IPS-18c (cell line): Measurements from ENCODE around the gene PDE5A.

Experiments
- H3K4me3 ChIP-seq: 2 replicates; pipeline ENCODE4 v1.7.0; 2013; ENCODE audit warnings: low read depth, mild to moderate bottlenecking, low read length, moderate library complexity; ENCODE audit not compliant: insufficient read depth
- H3K9me3 ChIP-seq: one replicate; pipeline ENCODE4 v1.6.1; 2013; ENCODE audit warnings: mild to moderate bottlenecking, low read length, moderate library complexity; ENCODE audit not compliant: control insufficient read depth, insufficient read depth

The PDE5A gene

DNA sequence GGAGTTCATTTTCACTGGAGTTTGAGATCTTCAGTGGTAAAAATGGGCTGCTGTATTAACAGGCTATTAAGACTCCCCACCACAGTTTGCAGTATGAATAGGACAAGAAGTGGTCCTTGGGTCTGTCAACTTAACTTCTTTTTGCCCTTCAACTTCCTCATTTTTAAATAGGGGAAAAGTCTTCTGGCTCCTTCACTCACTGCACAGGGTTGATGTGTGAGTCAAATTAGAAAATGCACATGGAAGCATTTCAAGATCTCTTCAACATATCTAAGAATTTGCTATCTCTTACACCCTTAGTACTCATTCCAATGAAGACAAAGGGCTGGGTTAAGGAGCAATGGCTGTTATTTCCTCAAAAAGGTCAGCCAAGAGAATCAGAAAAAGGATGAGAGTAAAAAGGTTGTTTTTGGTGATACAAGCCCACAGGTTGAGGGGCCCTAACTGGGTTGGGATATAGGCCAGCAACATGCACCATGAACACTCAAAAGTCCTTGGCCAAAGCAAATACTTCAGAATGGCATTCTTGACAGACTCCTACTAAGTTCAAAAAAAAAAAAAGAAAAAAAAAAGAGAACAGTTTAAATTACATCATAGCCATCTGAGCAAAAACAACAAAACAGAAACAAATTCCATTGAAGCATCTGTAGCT is 13.4 kb downstream of the PDE5A start:
- Histone ChIP-seq H3K9me3 (peaks cover 2% of the 10 kb centered on the region), H3K4me3 (no peak overlapping the region)

DNA sequence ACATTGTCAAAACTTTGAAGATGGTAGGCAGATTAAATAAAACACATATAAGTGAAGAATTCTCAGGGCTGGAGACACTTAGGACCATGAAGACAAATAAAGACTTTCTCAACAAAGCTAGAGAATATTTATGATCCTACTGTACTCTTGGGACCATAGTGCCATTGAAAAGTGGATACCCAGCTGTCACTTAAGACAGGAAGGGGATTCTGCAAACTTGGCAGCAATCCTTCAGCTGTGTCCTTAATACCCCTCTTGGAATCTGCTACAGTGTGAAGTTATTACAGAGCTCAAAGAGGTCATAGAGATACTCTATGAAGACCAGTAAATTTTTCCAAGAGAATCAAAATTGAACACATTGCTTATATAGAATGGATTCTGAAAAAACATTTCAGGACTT is 24.3 kb downstream of the PDE5A start:
- H3K9me3 ChIP-seq, result no peaks in the 10 kb centered on the region
- no peak overlapping the region for H3K4me3 ChIP-seq

DNA sequence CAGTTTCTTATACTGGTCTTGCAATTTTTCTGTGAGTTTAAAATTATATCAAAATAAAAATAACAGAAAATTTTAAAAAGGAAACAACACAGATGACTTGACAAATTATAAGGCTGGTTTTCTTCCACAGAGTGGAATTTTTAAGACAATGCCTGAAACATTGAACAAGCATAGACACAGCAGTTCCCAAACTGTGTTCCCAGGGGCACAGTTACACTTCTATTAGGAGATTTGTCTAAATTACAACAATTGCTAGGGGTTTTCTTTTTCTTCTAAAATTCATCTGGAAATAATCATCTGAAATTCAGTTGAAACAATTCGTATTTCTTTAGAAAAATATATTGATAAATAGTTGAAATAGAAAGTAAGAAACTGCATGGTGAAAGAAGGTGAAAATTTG is 26.2 kb downstream of the PDE5A start:
- Histone ChIP-seq H3K4me3 (no peak overlapping the region), H3K9me3 (no peaks in the 10 kb centered on the region)

DNA sequence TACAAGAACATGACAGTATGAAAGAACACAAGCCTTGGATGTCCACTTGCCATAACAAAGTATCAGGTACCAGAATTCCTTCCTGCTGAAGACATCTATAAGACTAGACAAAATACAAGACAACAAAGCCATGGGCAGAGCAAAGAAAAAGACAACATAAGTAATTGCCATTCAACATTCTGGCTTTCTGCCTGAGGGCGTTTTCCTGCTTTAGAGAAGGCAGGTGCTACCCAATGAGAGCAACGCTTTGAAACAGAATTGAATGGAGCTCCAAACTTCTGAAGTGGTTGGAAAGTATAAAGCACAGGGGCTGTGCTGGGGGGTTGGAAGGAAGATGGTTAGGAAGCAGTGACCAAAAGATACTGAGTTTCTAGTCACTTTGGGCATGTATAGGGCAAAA is 30.1 kb downstream of the PDE5A start:
- H3K9me3 ChIP-seq, result no peaks in the 10 kb centered on the region
- H3K4me3 ChIP-seq, result no peak overlapping the region

DNA sequence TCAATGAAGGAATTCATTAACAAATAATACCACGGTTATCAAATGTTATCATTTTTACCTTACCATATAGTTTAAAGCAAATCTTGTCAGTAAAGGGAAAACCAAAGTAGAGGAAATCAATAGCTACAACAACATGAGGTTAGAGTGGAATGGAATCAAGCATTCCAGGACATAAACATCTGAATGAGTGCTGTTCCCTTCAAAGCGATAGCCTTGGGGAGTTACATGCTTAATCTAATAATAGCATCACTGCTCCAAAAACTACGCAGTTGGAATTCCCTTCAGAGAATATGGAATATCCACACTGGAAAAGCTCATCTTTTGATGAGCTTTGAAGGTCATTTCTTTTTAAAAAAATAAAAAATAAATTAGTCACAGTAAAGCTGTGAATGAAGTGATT is 31.2 kb downstream of the PDE5A start:
- Histone ChIP-seq H3K9me3 (no peaks in the 10 kb centered on the region), H3K4me3 (no peak overlapping the region)

DNA sequence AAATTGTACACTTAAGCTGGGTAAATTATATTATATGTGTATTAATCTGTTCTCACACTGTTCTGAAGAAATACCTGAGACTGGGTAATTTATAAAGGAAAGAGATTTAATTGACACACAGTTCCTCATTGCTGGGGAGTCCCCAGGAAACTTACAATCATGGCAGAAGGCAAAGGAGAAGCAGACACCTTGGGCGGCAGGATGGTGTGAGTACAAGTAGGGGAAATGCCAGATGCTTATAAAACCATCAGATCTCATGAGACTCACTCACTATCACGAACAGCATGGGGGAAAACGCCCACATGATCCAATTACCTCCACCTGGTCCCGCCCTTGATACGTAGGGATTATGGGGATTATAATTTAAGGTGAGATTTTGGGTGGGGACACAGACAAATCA is 34.9 kb downstream of the PDE5A start:
- H3K9me3 ChIP-seq, result no peaks in the 10 kb centered on the region

DNA sequence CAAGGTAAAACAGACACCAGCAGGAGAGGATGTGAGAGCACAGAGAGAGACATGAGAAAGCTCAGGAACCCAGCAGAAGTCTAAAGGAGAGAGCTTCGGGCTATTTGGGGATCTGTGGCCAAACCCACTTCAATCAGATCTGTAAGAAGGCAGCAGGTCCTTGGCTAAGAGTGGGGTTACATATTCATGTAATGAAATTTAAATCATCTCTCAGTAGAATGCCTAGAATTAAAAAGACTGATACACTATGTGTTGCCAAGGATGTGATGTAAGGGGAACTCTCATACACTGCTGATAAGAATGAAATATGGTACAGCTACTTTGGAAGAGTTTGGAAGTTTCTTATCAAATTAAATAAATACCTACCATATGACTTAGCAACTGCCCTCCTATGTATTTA is 35.8 kb downstream of the PDE5A start:
- Histone ChIP-seq H3K9me3 (no peaks in the 10 kb centered on the region), H3K4me3 (no peak overlapping the region)

More for the DNA sequence above, 34.9 kb downstream of the PDE5A start:
- no peak overlapping the region for H3K4me3 ChIP-seq

DNA sequence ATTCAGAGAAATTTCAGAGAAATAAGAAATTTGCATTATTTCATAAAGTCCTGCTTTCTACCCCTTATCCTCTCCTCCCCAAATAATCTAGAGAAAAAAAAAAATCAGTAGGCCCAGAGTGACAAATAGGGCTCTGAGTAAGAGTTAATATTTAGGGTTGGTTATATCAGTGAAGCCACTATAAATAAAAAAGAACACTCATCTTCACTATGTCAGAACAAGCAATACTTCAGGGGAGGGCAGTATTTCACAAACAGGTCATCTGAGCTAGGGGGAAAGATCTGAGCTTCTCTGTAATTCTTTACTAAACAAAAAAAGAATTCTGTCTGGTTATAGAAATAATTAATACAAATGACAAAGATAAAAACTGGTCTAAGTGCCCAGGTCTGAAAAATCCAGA is 39.4 kb downstream of the PDE5A start:
- no peak overlapping the region for H3K4me3 ChIP-seq

DNA sequence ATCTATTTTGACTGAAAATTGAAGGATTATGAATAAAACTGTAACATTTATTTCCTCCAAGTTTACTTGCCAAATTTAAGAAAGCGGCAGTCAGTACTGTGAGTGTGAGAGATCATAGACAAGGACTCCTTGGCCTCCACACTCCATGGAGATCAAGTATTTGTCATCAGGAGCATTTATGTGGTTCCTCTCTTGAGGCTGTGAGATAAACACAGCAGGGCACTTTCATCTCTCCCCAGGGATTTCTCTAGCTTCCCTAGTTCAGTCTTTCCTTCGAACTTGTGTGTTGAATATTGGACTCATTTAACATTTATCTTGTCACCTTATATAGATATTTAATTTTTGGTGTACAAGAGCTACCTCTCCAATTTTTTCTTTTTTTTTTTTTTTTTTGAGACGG is 40.8 kb downstream of the PDE5A start:
- no peaks in the 10 kb centered on the region for H3K9me3 ChIP-seq
- no peak overlapping the region for H3K4me3 ChIP-seq

More for the DNA sequence above, 39.4 kb downstream of the PDE5A start:
- H3K9me3 ChIP-seq, result no peaks in the 10 kb centered on the region

DNA sequence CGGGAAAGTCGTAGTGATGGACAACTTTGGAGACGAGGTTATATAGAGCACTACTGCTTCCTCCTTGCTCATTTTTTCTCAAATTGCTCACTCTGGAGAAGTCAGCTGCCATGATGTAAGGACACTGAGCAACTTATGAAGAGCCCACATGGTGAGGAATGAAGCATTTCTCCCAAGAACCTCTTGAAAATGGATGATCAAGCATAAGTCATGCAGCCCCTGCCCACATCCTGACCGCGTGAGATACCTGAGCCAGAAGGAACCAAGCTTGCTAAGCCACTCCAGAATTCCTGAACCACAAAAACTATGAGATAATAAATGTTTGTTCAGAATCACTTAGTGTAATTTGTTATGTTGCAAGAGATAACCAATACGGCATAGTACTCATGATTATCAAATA is 42.8 kb downstream of the PDE5A start:
- no peaks in the 10 kb centered on the region for H3K9me3 ChIP-seq
- H3K4me3 ChIP-seq, result no peak overlapping the region

DNA sequence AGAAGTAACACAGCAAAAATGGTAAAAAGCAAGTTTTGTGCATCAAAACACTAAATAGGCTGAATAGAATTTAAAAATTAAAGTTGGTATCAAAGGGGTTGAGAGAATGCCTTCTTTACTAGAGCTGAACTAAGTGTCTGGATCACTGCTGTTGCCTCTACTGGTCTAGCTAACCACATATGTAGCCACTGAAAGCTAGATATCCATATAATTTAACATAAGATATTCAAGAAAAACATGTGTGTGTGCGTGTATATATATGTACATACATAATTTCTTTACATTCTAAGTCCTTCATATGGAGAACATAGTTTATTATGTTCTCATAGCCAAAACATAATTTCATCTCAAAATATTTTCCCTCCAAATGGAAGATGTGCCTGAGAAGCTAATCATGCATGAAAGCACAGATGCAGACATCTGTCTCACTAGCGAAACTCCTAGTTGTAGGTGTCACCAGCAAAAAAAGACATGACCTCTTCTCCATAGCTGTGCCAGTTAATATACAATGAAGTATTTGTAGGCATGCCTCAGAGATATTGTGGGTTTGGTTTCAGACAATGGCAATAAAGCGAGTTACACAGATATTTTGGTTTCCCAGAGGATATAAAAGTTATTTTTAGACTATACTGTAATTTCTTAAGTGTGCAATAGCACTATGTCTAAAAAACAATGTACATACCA is 47.3 kb downstream of the PDE5A start:
- no peak overlapping the region for H3K4me3 ChIP-seq
- H3K9me3 ChIP-seq, result no peaks in the 10 kb centered on the region

DNA sequence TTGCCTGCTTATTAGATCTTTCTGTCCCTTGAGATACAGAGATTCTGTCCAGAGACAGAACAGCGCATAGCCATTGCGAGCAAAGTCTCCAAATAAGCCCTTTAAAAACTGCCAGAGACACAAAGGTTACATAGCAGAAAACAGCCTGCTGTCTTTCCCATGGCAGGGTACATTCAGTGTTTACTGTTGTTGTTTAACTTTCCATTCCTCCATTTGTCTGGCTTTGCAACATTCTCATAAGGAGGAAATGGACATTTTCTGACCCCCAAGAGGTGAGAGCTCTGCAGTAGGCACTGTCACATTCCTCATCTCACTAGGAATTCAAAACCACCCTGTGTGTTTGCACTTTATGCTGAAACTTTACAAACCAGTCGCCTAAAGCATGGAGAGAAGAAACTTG is 48.3 kb downstream of the PDE5A start:
- Histone ChIP-seq H3K9me3 (no peaks in the 10 kb centered on the region), H3K4me3 (no peak overlapping the region)

DNA sequence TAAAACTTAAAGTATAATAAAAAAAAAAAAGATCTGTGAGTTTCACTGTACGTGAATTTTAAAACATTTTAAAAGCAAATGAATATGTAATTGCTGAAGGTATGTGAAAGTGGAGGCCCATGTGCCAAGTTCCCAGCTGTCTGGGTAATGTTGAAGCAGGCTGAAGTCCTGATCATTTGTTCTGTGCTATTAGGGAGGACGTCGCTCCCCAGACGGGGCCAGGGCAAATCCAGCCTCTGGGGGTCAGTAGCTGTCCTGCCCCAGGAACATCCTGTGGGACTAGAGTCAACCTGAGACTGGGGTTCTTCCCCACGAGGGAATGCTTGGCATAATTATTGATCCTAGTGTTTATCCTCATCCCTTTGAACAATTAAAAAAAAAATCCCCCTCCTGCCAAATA is 48.8 kb downstream of the PDE5A start:
- Histone ChIP-seq H3K4me3 (no peak overlapping the region), H3K9me3 (no peaks in the 10 kb centered on the region)

DNA sequence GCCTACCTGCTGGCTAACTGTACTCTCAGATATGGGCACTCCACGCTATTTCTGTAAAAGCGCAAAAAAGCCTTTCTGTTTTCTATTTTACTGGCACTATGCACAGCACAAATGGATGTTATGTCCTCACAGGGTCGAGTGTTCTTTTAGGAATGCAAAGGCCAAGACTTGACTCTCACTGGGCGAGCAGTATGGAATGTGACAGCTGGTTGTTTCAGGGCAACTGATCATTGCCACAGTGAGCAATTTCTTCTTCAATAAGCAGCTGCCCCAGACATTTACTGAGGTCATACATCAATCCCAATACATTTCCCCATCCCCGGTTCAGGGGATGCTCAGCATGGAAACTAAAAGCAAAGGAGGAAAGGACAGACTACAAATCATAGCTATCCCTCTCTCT is 58.2 kb downstream of the PDE5A start:
- H3K4me3 ChIP-seq, result no peak overlapping the region
- H3K9me3 ChIP-seq, result no peaks in the 10 kb centered on the region

DNA sequence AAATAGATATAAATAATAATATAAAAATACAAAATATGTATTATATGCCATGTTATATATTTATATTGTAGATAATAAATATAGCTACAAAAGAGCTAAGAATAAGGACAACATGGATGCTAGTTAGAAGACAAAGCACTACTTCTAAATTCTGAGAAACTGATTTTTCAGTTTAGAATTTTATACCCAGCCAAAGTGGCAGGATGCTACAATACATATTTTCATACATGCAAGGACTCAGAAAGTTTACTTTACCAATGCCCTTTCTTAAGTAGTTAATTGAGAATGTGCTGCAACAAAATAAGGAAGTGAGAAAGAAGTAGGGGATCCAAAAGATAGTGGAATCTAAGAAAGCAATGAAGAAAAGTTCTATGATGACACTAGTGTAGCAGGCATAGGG is 64.5 kb downstream of the PDE5A start:
- Histone ChIP-seq H3K4me3 (no peak overlapping the region), H3K9me3 (no peaks in the 10 kb centered on the region)

DNA sequence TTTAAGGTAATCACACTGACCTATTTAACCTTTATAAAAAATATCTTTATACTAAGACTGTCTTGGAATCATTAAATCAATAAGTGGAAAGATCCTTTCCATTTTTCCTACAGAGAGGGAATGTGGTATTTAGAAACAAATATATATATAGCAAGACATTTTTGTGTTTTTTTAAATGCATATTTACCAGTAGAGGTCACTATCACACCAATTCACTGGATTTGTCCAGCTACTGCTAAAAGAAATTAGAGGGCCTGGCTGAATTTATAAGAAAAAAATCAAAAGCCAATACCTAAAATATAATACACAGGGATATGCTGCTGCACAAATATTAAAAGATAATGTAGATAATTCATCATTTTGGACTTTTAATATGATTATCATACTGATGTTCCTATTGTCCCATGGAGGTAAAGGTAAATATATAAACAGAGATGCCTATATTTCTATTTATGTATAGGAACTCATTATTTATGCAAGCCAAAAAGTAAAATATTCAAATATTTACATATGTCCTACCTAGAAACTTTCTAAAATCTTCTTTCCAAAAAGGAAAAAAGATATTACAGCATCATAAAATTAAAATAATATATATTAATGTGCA is 69.5 kb downstream of the PDE5A start:
- no peak overlapping the region for H3K4me3 ChIP-seq

DNA sequence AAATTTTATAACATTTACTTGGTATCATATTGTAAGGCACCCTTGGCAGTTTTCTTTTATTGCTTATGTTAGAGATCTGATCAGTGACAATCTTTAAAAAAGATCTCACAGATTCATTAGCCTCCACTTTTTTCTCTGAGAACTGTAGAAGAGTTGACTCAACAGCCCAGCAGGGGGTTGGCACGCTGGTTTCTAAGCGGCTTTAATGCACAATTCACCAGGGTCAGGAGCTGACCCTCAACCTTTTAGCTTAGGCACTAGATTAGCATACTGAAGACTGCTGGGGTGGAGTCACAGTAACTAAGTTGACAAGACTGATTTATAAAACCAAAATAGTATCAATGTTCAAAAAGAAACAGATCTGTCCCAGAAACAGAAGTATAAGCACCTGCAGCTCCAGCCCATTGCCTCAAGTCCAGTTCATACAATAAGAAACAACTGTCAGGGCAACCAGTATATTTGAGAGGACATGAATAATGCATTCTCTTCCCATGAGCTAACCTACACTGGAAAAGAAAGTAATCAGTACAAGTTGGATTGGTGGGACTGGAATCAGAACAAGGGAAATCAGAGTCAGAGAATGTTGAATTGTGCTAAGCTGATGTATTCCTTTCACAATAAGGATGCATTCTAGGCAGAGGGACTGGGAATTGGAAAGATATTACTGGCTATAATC is 77.6 kb downstream of the PDE5A start:
- Histone ChIP-seq H3K4me3 (no peak overlapping the region), H3K9me3 (no peaks in the 10 kb centered on the region)

More for the DNA sequence above, 69.5 kb downstream of the PDE5A start:
- no peaks in the 10 kb centered on the region for H3K9me3 ChIP-seq

DNA sequence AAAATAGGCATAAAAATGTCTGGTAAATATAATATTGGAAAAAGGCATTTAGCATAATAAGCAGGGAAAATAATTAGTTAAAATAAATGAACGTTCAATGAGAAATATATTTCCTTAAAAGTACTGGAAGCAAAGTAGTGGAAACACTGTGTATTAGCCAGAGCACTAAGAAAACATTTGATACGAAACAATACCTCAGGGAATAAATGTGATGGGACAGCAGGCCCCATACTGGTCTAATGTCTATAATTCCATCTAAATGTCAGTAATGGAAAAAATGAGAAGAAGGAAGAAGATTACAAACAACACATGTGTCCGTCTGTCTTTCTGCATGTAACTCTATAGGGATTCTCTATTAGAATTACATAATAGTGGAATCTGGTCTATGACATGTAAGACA is 79.0 kb downstream of the PDE5A start:
- Histone ChIP-seq H3K9me3 (no peaks in the 10 kb centered on the region), H3K4me3 (no peak overlapping the region)
